Gastrocnemius medialis (tissue), 4 donors: ENCODE measurements around the gene CA12. TPM values are rescaled to one million over a fixed set of nuclear protein-coding genes. Genes with fewer than 3 reads are reported as not detected.

ENCODE experiments used
- ATAC-seq, 2 donors: fragments of 150-250 bp; one replicate each; pipeline ENCODE4 v1.9.1; 2016
- DNase-seq, 2 donors: peaks; one replicate each; pipeline ENCODE4 v3.0.0-alpha.2; 2019
- H3K27ac ChIP-seq, 4 donors: fragments of 200-600 bp; sonication (generic); 1 replicate in 1 of 4; 2 replicates in 3 of 4; pipeline ENCODE4 v1.5.1; 2016 to 2018; ENCODE audit warnings: mild to moderate bottlenecking in 2 of 4, moderate library complexity in 1 of 4
- H3K27me3 ChIP-seq, 3 donors: fragments of 200-600 bp; sonication (generic) in 2 of 3; 1 replicate in 1 of 3; 2 replicates in 2 of 3; pipeline versions ENCODE4 v1.5.1 to v1.6.0; 2016 to 2019; ENCODE audit warnings: mild to moderate bottlenecking in 1 of 3, moderate library complexity in 1 of 3
- H3K36me3 ChIP-seq, 2 donors: fragments of 200-600 bp; sonication (generic) in 1 of 2; one replicate each; pipeline ENCODE4 v1.5.1; 2017 to 2018
- H3K4me1 ChIP-seq, 2 donors: fragments of 200-600 bp; sonication (generic) in 1 of 2; one replicate each; pipeline ENCODE4 v1.5.1; 2016 to 2017; ENCODE audit warnings: mild to moderate bottlenecking in 2 of 2
- H3K4me3 ChIP-seq, 4 donors: fragments of 200-600 bp; sonication (generic) in 3 of 4; 1 replicate in 1 of 4; 2 replicates in 3 of 4; pipeline ENCODE4 v1.5.1; 2016 to 2019; ENCODE audit warnings: mild to moderate bottlenecking in 2 of 4
- H3K9me3 ChIP-seq, 3 donors: fragments of 200-600 bp; sonication (generic) in 2 of 3; 1 replicate in 1 of 3; 2 replicates in 2 of 3; pipeline ENCODE4 v1.5.1; 2016 to 2019
- CTCF ChIP-seq, 5 experiments: fragments of 450-650 bp in 3 of 5; fragments of 200-600 bp in 2 of 5; sonication (generic) in 2 of 5; IDR thresholded peaks in 4 of 5; conservative IDR thresholded peaks in 1 of 5; 1 replicate in 4 of 5; 2 replicates in 1 of 5; pipeline ENCODE4 v1.5.1; 2016 to 2019; ENCODE audit warnings: antibody characterized with exemption in 5 of 5, mild to moderate bottlenecking in 3 of 5, moderate library complexity in 3 of 5
- POLR2A ChIP-seq, 2 donors: fragments of 450-650 bp; IDR thresholded peaks; one replicate each; pipeline ENCODE4 v1.6.1; 2017; ENCODE audit warnings: antibody characterized with exemption in 2 of 2, mild to moderate bottlenecking in 2 of 2, moderate library complexity in 2 of 2
- in situ Hi-C, 4 donors: fragments of 200-750 bp; cut with MboI; loops; one replicate each; pipeline versions ENCODE4 v1.15.0 to v1.8.0; 2017; ENCODE audit warnings: low sequenced_read_pairs in 4 of 4
- intact Hi-C: fragments of 100-400 bp; cut with DNase I; formaldehyde crosslinking; loops from one replicate; pipeline ENCODE4 v1.15.1; 2023; ENCODE audit warnings: low total_unique reads
- total RNA-seq, 4 donors: library from RNA; depleted of rRNA; stranded (reverse); fragments of >200 nt; gene quantifications; one replicate each; pipeline versions ENCODE4 v1.1.0 to v1.2.3, GENCODE V29; 2016

CA12 gene
- total RNA-seq, 4 donors from 2014 or later = 0.10 to 1.7 TPM; not detected in 2

DNA sequence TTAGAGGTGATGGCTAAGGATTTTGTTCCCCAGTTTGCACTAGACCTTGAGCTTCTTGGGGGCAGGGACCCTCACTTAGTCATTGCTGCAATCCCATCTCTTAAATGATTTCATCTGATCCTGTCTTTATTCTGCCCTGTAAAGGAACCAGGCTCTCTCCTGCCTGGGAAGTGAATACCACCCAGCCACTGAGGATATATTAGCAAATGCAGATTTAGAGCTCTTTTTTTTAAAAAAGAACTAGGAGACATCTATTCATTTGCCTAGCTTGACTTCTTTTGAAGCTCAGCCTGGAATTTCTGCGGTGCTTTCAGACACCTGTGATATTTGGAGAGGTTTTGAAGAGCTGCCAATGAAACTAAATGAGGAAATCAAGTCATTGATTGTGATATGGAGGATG is 41.8 kb downstream of the CA12 start:
- ATAC-seq (no peak), DNase-seq (no peak)
- intact Hi-C loops = no loop called here
- Histone ChIP-seq H3K4me1 (no peaks in the 10 kb centered on the region), H3K9me3 (no peaks in the 10 kb centered on the region), H3K27me3 (peaks cover 0 to 2% (median 0%) of the 10 kb centered on the region in 3 donors), H3K36me3 (no peaks in the 10 kb centered on the region), H3K4me3 (no peak overlapping the region), H3K27ac (no peak overlapping the region)
- no peak for TF ChIP-seq CTCF (IDR thresholded peaks at IDR 0.05 in 4 of 5, conservative IDR thresholded peaks at IDR 0.05 in 1 of 5)
- no peak for TF ChIP-seq POLR2A (IDR thresholded peaks at IDR 0.05)
- in situ Hi-C loops = no loop called here

GRCh38 chr15:63339006-63339766 is 42.5 kb downstream of the CA12 start:
- Histone ChIP-seq H3K27ac (no peak overlapping the region), H3K4me1 (no peaks in the 10 kb centered on the region), H3K27me3 (peaks cover 0 to 2% (median 0%) of the 10 kb centered on the region in 3 donors), H3K4me3 (no peak overlapping the region), H3K9me3 (no peaks in the 10 kb centered on the region), H3K36me3 (no peaks in the 10 kb centered on the region)
- intact Hi-C loops (no loop called here), in situ Hi-C loops (no loop called here)
- no peak for TF ChIP-seq POLR2A (IDR thresholded peaks at IDR 0.05)
- ATAC-seq (no peak), DNase-seq (no peak)

DNA sequence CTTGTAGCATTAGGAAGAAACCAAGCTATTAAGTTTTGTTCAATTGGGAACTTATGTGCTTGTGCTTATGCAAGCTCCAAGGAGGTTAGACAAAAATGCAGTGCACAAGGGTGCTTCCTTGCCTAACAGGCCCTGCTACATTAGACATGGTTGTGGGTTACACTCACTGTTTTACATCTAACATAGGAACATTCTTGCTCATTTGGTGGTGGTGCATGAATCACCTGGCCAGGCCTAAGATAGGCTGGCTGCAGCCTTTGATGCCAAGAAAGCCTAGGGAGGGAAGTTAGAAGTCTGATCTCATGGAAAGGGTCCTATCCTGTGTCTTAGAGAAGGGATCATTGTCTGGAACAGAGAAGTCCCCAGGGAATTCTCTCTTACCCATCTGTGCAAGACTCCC is 43.5 kb downstream of the CA12 start:
- intact Hi-C loops = no loop called here
- H3K27ac ChIP-seq = no peak overlapping the region
- in situ Hi-C loops = no loop called here

DNA sequence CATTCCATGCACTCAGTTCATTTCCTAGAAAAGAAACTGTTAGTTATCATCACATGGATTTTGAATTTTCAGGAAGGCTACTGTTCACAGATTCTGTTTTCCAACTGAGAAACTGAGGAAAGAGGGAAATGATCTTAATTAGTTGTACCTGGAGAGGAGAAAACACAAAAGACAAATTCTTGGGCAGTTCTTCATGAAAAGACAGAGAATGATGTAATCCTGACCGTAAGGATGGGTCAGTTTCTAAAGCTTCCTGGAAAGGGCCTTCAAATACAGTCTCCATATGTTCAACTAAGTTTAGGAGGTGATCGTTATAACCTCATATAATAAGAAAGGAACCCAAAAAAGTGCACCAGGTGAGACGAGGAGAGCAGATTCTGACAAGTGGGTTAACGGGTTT is 44.6 kb downstream of the CA12 start:
- intact Hi-C loops = no loop called here
- Histone ChIP-seq H3K4me1 (peaks cover 3 to 5% of the 10 kb centered on the region in 2 donors), H3K27me3 (peaks cover 0 to 2% (median 0%) of the 10 kb centered on the region in 3 donors), H3K27ac (no peak overlapping the region), H3K36me3 (no peaks in the 10 kb centered on the region), H3K4me3 (no peak overlapping the region), H3K9me3 (no peaks in the 10 kb centered on the region)
- in situ Hi-C loops = no loop called here
- DNase-seq = no peak
- TF ChIP-seq POLR2A (IDR thresholded peaks at IDR 0.05) (no peak), CTCF (IDR thresholded peaks at IDR 0.05 in 4 of 5, conservative IDR thresholded peaks at IDR 0.05 in 1 of 5) (no peak)
- ATAC-seq = no peak

More for the DNA sequence above, 43.5 kb downstream of the CA12 start:
- DNase-seq = no peak
- Histone ChIP-seq H3K4me3 (no peak overlapping the region), H3K36me3 (no peaks in the 10 kb centered on the region), H3K9me3 (no peaks in the 10 kb centered on the region), H3K27me3 (peaks cover 0 to 2% (median 0%) of the 10 kb centered on the region in 3 donors), H3K4me1 (no peaks in the 10 kb centered on the region)
- no peak for ATAC-seq
- no peak for TF ChIP-seq POLR2A (IDR thresholded peaks at IDR 0.05)
- TF ChIP-seq CTCF (IDR thresholded peaks at IDR 0.05 in 4 of 5, conservative IDR thresholded peaks at IDR 0.05 in 1 of 5) = no peak

- TF ChIP-seq CTCF (IDR thresholded peaks at IDR 0.05 in 4 of 5, conservative IDR thresholded peaks at IDR 0.05 in 1 of 5) (no peak), POLR2A (IDR thresholded peaks at IDR 0.05) (no peak)
- intact Hi-C loops (no loop called here), in situ Hi-C loops (no loop called here)
These were observed 46.0 kb downstream of the CA12 start for GRCh38 chr15:63335543-63336240.

More at GRCh38 chr15:63335543-63336240, 46.0 kb downstream of the CA12 start:
- DNase-seq (no peak), ATAC-seq (no peak)
- Histone ChIP-seq H3K4me1 (peaks cover 3 to 5% of the 10 kb centered on the region in 2 donors), H3K9me3 (no peaks in the 10 kb centered on the region), H3K36me3 (no peaks in the 10 kb centered on the region), H3K4me3 (no peak overlapping the region), H3K27me3 (peaks cover 0 to under 1% (median 0%) of the 10 kb centered on the region in 3 donors), H3K27ac (no peak overlapping the region)
